RWPE2 (cell line): ENCODE results near the gene CXorf38.

Experiments used
- ATAC-seq: fragments of 200-7000 bp; cut with Tn5 transposase; 3 replicates; pipeline ENCODE4 v1.9.1; 2021; ENCODE audit warnings: low read depth
- DNase-seq: peaks from one replicate; pipeline ENCODE4 v3.0.0-alpha.2; 2020; ENCODE audit warnings: low spot score
- H3K27ac ChIP-seq: fragments of 450-650 bp; 2 replicates; pipeline ENCODE4 v1.5.1; 2017; ENCODE audit warnings: mild to moderate bottlenecking; ENCODE audit not compliant: poor library complexity, severe bottlenecking
- H3K27me3 ChIP-seq: fragments of 250-450 bp; sonication (Bioruptor Pico); 2 replicates; pipeline ENCODE4 v1.5.1; 2021; ENCODE audit warnings: mild to moderate bottlenecking, moderate library complexity; ENCODE audit not compliant: insufficient read depth, poor library complexity, severe bottlenecking
- H3K36me3 ChIP-seq: fragments of 250-450 bp; sonication (Bioruptor Pico); 2 replicates; pipeline ENCODE4 v1.5.1; 2020; ENCODE audit warnings: low read depth, mild to moderate bottlenecking, moderate library complexity
- H3K4me1 ChIP-seq: fragments of 250-450 bp; sonication (Bioruptor Pico); 2 replicates; pipeline ENCODE4 v1.5.1; 2021; ENCODE audit warnings: mild to moderate bottlenecking, moderate library complexity; ENCODE audit not compliant: insufficient read depth, poor library complexity, severe bottlenecking
- H3K4me3 ChIP-seq: fragments of 250-450 bp; sonication (Bioruptor Pico); 2 replicates; pipeline ENCODE4 v1.5.1; 2021; ENCODE audit warnings: mild to moderate bottlenecking, moderate library complexity; ENCODE audit not compliant: severe bottlenecking
- H3K9me3 ChIP-seq: fragments of 250-450 bp; sonication (Bioruptor Pico); 2 replicates; pipeline ENCODE4 v1.5.1; 2021; ENCODE audit warnings: mild to moderate bottlenecking, moderate library complexity; ENCODE audit not compliant: severe bottlenecking
- CTCF ChIP-seq: fragments of 450-650 bp; IDR thresholded peaks from one replicate; pipeline ENCODE4 v1.5.1; 2017; ENCODE audit warnings: mild to moderate bottlenecking, moderate library complexity; ENCODE audit not compliant: poor library complexity, severe bottlenecking

CXorf38 gene

GRCh38 chrX:40632199-40632598, 15.2 kb downstream of the CXorf38 start:
- Histone ChIP-seq H3K4me3 (no peak overlapping the region), H3K27ac (no peak overlapping the region), H3K9me3 (no peaks in the 10 kb centered on the region), H3K27me3 (no peaks in the 10 kb centered on the region), H3K36me3 (peaks cover 43% of the 10 kb centered on the region), H3K4me1 (no peaks in the 10 kb centered on the region)
- ATAC-seq = no peak
- no peak for DNase-seq
- no peak for TF ChIP-seq CTCF

DNA sequence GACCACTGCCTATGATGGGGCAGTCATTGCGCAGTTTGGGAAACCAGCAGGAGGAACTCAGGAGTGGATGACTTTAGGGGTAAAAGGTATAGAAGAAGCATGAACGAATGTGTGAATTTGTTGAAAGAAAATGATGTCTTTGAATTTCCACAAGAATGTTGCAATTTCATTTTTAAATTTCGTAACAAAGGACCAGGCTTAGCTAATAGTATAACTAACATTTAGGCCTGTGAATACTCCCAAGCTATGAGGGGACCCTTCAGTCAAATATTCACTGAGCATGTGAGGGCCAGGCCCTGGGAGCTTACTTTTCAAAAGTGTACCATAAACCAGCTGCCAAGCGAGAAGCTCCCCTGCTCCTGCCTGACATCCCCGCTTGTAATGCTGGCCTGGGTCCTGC, 18.9 kb downstream of the CXorf38 start:
- H3K4me3 ChIP-seq = no peak overlapping the region
- no peak for DNase-seq
- no peak for TF ChIP-seq CTCF
- H3K36me3 ChIP-seq = peaks cover 12% of the 10 kb centered on the region
- H3K27me3 ChIP-seq = no peaks in the 10 kb centered on the region
- no peaks in the 10 kb centered on the region for H3K4me1 ChIP-seq
- no peak overlapping the region for H3K27ac ChIP-seq
- H3K9me3 ChIP-seq = no peaks in the 10 kb centered on the region
- no peak for ATAC-seq

GRCh38 chrX:40625294-40625693, 22.1 kb downstream of the CXorf38 start:
- Histone ChIP-seq H3K4me1 (no peaks in the 10 kb centered on the region), H3K4me3 (no peak overlapping the region), H3K36me3 (peaks cover 8% of the 10 kb centered on the region), H3K27ac (no peak overlapping the region), H3K9me3 (no peaks in the 10 kb centered on the region), H3K27me3 (no peaks in the 10 kb centered on the region)
- no peak for TF ChIP-seq CTCF
- DNase-seq (no peak), ATAC-seq (no peak)

GRCh38 chrX:40623665-40624064, 23.7 kb downstream of the CXorf38 start:
- DNase-seq (no peak), ATAC-seq (no peak)
- Histone ChIP-seq H3K9me3 (no peaks in the 10 kb centered on the region), H3K4me3 (no peak overlapping the region), H3K4me1 (no peaks in the 10 kb centered on the region), H3K27me3 (no peaks in the 10 kb centered on the region), H3K36me3 (peaks cover 8% of the 10 kb centered on the region), H3K27ac (no peak overlapping the region)
- TF ChIP-seq CTCF = no peak

DNA sequence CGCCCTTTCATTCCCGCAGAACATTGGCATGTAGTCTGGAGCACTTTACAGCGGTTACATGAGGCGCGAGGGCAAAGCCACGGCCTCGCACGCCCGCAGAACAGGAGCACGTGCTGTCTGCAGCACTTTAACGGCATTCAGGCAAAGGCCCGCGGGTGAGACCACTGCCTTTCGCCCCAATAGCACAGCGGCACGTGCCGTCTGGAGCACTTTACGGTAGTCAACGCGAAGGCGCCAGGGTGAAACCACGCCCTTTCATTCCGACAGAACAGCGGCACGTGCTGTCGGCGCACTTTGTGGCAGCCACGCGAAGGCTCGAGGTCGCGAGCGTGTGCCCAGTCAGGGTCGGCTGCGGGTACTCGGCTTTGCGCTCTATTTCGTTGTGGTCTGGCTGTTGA, 24.2 kb downstream of the CXorf38 start, which contains the start of gene MPC1L:
Gene MPC1L (plus strand): TSS at position 290 of the 398 bp plus-strand sequence. CDS start 138 bp downstream, outside the sequence.
- no peak for TF ChIP-seq CTCF
- Histone ChIP-seq H3K27me3 (no peaks in the 10 kb centered on the region), H3K9me3 (no peaks in the 10 kb centered on the region), H3K4me3 (no peak within 1 kb of the TSS), H3K4me1 (no peaks in the 10 kb centered on the region), H3K36me3 (peaks cover 5% of the 10 kb centered on the region), H3K27ac (no peak within 1 kb of the TSS)
- DNase-seq (no peak), ATAC-seq (no peak)
